ENCODE measurements around the gene CCDC191.

Gene CCDC191

GRCh38 chr3:114058646-114059045 is 2.3 kb upstream of the CCDC191 start:
- no peak for DNase-seq

- no peak for DNase-seq
Measured at GRCh38 chr3:114057011-114057347, 653 bp upstream of the CCDC191 start.

GRCh38 chr3:114052216-114052615 is 4.1 kb downstream of the CCDC191 start:
- DNase-seq: no peak

- no peak for DNase-seq
Measured at GRCh38 chr3:114043205-114043604, 13.1 kb downstream of the CCDC191 start.

GRCh38 chr3:114035896-114036295 is 20.4 kb downstream of the CCDC191 start:
- no peak for DNase-seq

- DNase-seq: no peak
Measured at GRCh38 chr3:114034787-114035545, 21.4 kb downstream of the CCDC191 start.

GRCh38 chr3:114034211-114034610 is 22.1 kb downstream of the CCDC191 start:
- no peak for DNase-seq

GRCh38 chr3:114033721-114034120 is 22.6 kb downstream of the CCDC191 start:
- no peak for DNase-seq

GRCh38 chr3:114026331-114026730 is 30.0 kb downstream of the CCDC191 start:
- DNase-seq: no peak

- DNase-seq: no peak
Measured at GRCh38 chr3:114025451-114025850, 30.9 kb downstream of the CCDC191 start.

- no peak for DNase-seq
Measured at GRCh38 chr3:114022145-114022802, 34.1 kb downstream of the CCDC191 start.

- DNase-seq: no peak
Measured at GRCh38 chr3:114020907-114021306, 35.4 kb downstream of the CCDC191 start.

- no peak for DNase-seq
Measured at GRCh38 chr3:114019486-114019885, 36.8 kb downstream of the CCDC191 start.

GRCh38 chr3:114014211-114014610 is 42.1 kb downstream of the CCDC191 start:
- DNase-seq: no peak

- no peak for DNase-seq
Measured at GRCh38 chr3:114011059-114011797, 45.1 kb downstream of the CCDC191 start.

GRCh38 chr3:114005481-114005880 is 50.8 kb downstream of the CCDC191 start:
- no peak for DNase-seq

GRCh38 chr3:113985541-113985940 is 70.8 kb downstream of the CCDC191 start:
- DNase-seq: no peak

- DNase-seq: no peak
Measured at GRCh38 chr3:113983544-113983943, 72.8 kb downstream of the CCDC191 start.

GRCh38 chr3:113981803-113982202 is 74.5 kb downstream of the CCDC191 start:
- no peak for DNase-seq

GRCh38 chr3:113979916-113980315 is 76.4 kb downstream of the CCDC191 start:
- no peak for DNase-seq

GRCh38 chr3:113977822-113978221 is 78.5 kb downstream of the CCDC191 start:
- no peak for DNase-seq

- DNase-seq: no peak
Measured at GRCh38 chr3:113968986-113969385, 87.3 kb downstream of the CCDC191 start.

- no peak for DNase-seq
Measured at GRCh38 chr3:113966172-113966571, 90.2 kb downstream of the CCDC191 start.

GRCh38 chr3:113963879-113964278 is 92.4 kb downstream of the CCDC191 start:
- DNase-seq: no peak

Data from C1 segment of cervical spinal cord (tissue), 14 donors.